Transverse colon (tissue), 4 donors: Measurements from ENCODE around the gene FOXP1. TPM values are rescaled to one million over a fixed set of nuclear protein-coding genes. Genes with fewer than 3 reads are reported as not detected.

Source experiments
- DNase-seq: peaks from one replicate; pipeline ENCODE4 v3.0.0-alpha.2; 2019
- H3K27ac ChIP-seq, 4 donors: fragments of 200-600 bp; sonication (generic); 2 replicates each; pipeline ENCODE4 v1.5.1; 2016 to 2018; ENCODE audit warnings: inconsistent platforms in 4 of 4
- H3K27me3 ChIP-seq: fragments of 200-600 bp; sonication (generic); 2 replicates; pipeline ENCODE4 v1.5.1; 2017; ENCODE audit warnings: inconsistent platforms
- H3K36me3 ChIP-seq, 4 donors: fragments of 200-600 bp; sonication (generic); 2 replicates each; pipeline ENCODE4 v1.5.1; 2017 to 2019; ENCODE audit warnings: inconsistent platforms in 4 of 4
- H3K4me1 ChIP-seq, 4 donors: fragments of 200-600 bp; sonication (generic); 2 replicates each; pipeline ENCODE4 v1.5.1; 2017 to 2020; ENCODE audit warnings: inconsistent platforms in 4 of 4
- H3K4me3 ChIP-seq, 4 donors: fragments of 200-600 bp; sonication (generic); 1 replicate in 1 of 4; 2 replicates in 3 of 4; pipeline versions ENCODE4 v1.5.1 to v1.6.1; 2017 to 2019; ENCODE audit warnings: inconsistent platforms in 4 of 4
- H3K9me3 ChIP-seq, 2 donors: fragments of 200-600 bp; sonication (generic); 2 replicates each; pipeline ENCODE4 v1.5.1; 2017 to 2019; ENCODE audit warnings: inconsistent platforms in 2 of 2
- CTCF ChIP-seq, 5 experiments: fragments of 200-600 bp in 3 of 5; fragments of 450-650 bp in 2 of 5; sonication (generic) in 3 of 5; IDR thresholded peaks; 1 replicate in 2 of 5; 2 replicates in 3 of 5; pipeline ENCODE4 v1.5.1; 2016 to 2017; ENCODE audit warnings: antibody characterized with exemption in 5 of 5, inconsistent platforms in 3 of 5, mild to moderate bottlenecking in 2 of 5, moderate library complexity in 1 of 5
- EP300 ChIP-seq: sonication (generic); formaldehyde crosslinking; IDR thresholded peaks from one replicate; pipeline ENCODE4 v1.6.1; 2017; ENCODE audit warnings: antibody characterized with exemption, low read depth
- POLR2A ChIP-seq: fragments of 450-650 bp; IDR thresholded peaks from one replicate; pipeline ENCODE4 v1.6.1; 2016; ENCODE audit warnings: antibody characterized with exemption, mild to moderate bottlenecking, moderate library complexity
- POLR2AphosphoS5 ChIP-seq, 3 donors: sonication (generic); formaldehyde crosslinking; IDR thresholded peaks; one replicate each; pipeline ENCODE4 v1.6.1; 2016; ENCODE audit warnings: antibody characterized with exemption in 3 of 3
- WGBS, 2 donors: methylation state at CpG; one replicate each; pipeline ENCODE4 v1.1.5; 2018; ENCODE audit warnings: low coverage in 1 of 2; 5-methylcytosine and 5-hydroxymethylcytosine counted together
- in situ Hi-C, 4 donors: fragments of 200-750 bp; cut with MboI; loops; one replicate each; pipeline versions ENCODE4 v1.15.0 to v1.15.1; 2017; ENCODE audit warnings: low sequenced_read_pairs in 3 of 4, low pct_ligation_motif_present in 1 of 4, low pct_unique_long_range_greater_than_20kb in 1 of 4
- intact Hi-C: fragments of 100-400 bp; cut with DNase I; formaldehyde crosslinking; loops from one replicate; pipeline ENCODE4 v1.15.1; 2023; ENCODE audit warnings: low total_unique reads
- total RNA-seq, 4 donors: library from RNA; depleted of rRNA; stranded (reverse); fragments of >200 nt; gene quantifications; one replicate each; pipeline ENCODE4 v1.1.0, GENCODE V29; 2016

The FOXP1 gene
- total RNA-seq, 4 donors from 2014 or later, result 102 to 260 (median 150) TPM

- Histone ChIP-seq H3K27me3 (no peaks in the 10 kb centered on the region), H3K27ac (no peak overlapping the region), H3K4me3 (no peak overlapping the region), H3K4me1 (peaks cover 0 to 14% (median 8%) of the 10 kb centered on the region in 4 donors), H3K36me3 (no peaks in the 10 kb centered on the region), H3K9me3 (no peaks in the 10 kb centered on the region)
- 53 to 100% methylated on average over 1 to 2 of the region's 2 CpGs for WGBS, 2 donors
- TF ChIP-seq POLR2A (no peak), POLR2AphosphoS5 (IDR thresholded peaks at IDR 0.05) (no peak), EP300 (no peak), CTCF (IDR thresholded peaks at IDR 0.05) (no peak)
- in situ Hi-C loops, result no loop called here
- intact Hi-C loops, result no loop called here
- no peak for DNase-seq
These were observed 164.2 kb downstream of the FOXP1 start for GRCh38 chr3:71419369-71419768.

GRCh38 chr3:71417791-71418190 is 165.7 kb downstream of the FOXP1 start:
- peaks cover 0 to 7% (median 2%) of the 10 kb centered on the region in 4 donors for H3K4me1 ChIP-seq
- WGBS, 2 donors, result 73 to 74% methylated on average over 6 of the region's 6 CpGs
- no peaks in the 10 kb centered on the region for H3K27me3 ChIP-seq
- H3K36me3 ChIP-seq, result no peaks in the 10 kb centered on the region
- in situ Hi-C loops (no loop called here), intact Hi-C loops (no loop called here)
- H3K4me3 ChIP-seq, result no peak overlapping the region
- no peaks in the 10 kb centered on the region for H3K9me3 ChIP-seq
- H3K27ac ChIP-seq, result no peak overlapping the region
- DNase-seq, result no peak
- TF ChIP-seq EP300 (no peak), CTCF (IDR thresholded peaks at IDR 0.05) (no peak), POLR2AphosphoS5 (IDR thresholded peaks at IDR 0.05) (no peak), POLR2A (no peak)

GRCh38 chr3:71416876-71417275 is 166.7 kb downstream of the FOXP1 start:
- no peak overlapping the region for H3K27ac ChIP-seq
- 70 to 89% methylated on average over 3 to 8 of the region's 8 CpGs for WGBS, 2 donors
- no peak for DNase-seq
- TF ChIP-seq EP300 (no peak), POLR2AphosphoS5 (IDR thresholded peaks at IDR 0.05) (no peak), CTCF (IDR thresholded peaks at IDR 0.05) (no peak), POLR2A (no peak)
- H3K4me3 ChIP-seq, result no peak overlapping the region
- in situ Hi-C loops (no loop called here), intact Hi-C loops (no loop called here)
- no peaks in the 10 kb centered on the region for H3K36me3 ChIP-seq
- peaks cover 0 to 6% (median 2%) of the 10 kb centered on the region in 4 donors for H3K4me1 ChIP-seq
- H3K9me3 ChIP-seq, result no peaks in the 10 kb centered on the region
- H3K27me3 ChIP-seq, result no peaks in the 10 kb centered on the region

- 75 to 85% methylated on average over 2 of the region's 2 CpGs for WGBS, 2 donors
- Histone ChIP-seq H3K27ac (no peak overlapping the region), H3K4me3 (no peak overlapping the region), H3K36me3 (no peaks in the 10 kb centered on the region), H3K4me1 (peaks cover 0 to 6% (median 2%) of the 10 kb centered on the region in 4 donors), H3K27me3 (no peaks in the 10 kb centered on the region), H3K9me3 (no peaks in the 10 kb centered on the region)
- TF ChIP-seq EP300 (no peak), POLR2A (no peak), CTCF (IDR thresholded peaks at IDR 0.05) (no peak), POLR2AphosphoS5 (IDR thresholded peaks at IDR 0.05) (no peak)
- intact Hi-C loops (no loop called here), in situ Hi-C loops (no loop called here)
- DNase-seq, result no peak
These were observed 167.8 kb downstream of the FOXP1 start for GRCh38 chr3:71415681-71416122.
